Measurements from ENCODE around the gene ODF2. TPM values are rescaled to one million over a fixed set of nuclear protein-coding genes. Genes with fewer than 3 reads are reported as not detected.

ODF2 gene
- total RNA-seq, 1 experiment from 2014 or later: 37.7 TPM

Small RNAs within 50 kb of the gene (small RNA-seq; reads per million reads assigned to genes)
- 0 reads per million in 2 experiments for gene RNU7-171P

Other genes with a start within 250 kb of the ODF2 start
- gene GOLGA2, start 180.0 kb upstream of the ODF2 start, total RNA-seq (2014; rRNA removed; shearing (Covaris generic)): 73.6 and 75.3 TPM in 2 replicates
- 39.2 and 42.2 TPM in 2 replicates for gene SWI5, start 179.7 kb upstream of the ODF2 start, total RNA-seq (2014; rRNA removed; shearing (Covaris generic))
- gene TRUB2, start 133.6 kb upstream of the ODF2 start, total RNA-seq (2014; rRNA removed; shearing (Covaris generic)): 51.6 and 64.4 TPM in 2 replicates
- 31.5 and 38.6 TPM in 2 replicates for gene COQ4, start 133.2 kb upstream of the ODF2 start, total RNA-seq (2014; rRNA removed; shearing (Covaris generic))
- 31.1 and 35.4 TPM in 2 replicates for gene SLC27A4, start 115.5 kb upstream of the ODF2 start, total RNA-seq (2014; rRNA removed; shearing (Covaris generic))
- gene URM1, start 84.6 kb upstream of the ODF2 start, total RNA-seq (2014; rRNA removed; shearing (Covaris generic)): 86.1 and 90.1 TPM in 2 replicates
- gene CERCAM, start 35.1 kb upstream of the ODF2 start, total RNA-seq (2014; rRNA removed; shearing (Covaris generic)): 31.8 and 38.5 TPM in 2 replicates
- gene GLE1, start 48.7 kb downstream of the ODF2 start, total RNA-seq (2014; rRNA removed; shearing (Covaris generic)): 42.2 and 43.3 TPM in 2 replicates
- gene SPTAN1, start 96.6 kb downstream of the ODF2 start, total RNA-seq (2014; rRNA removed; shearing (Covaris generic)): 91.4 and 114 TPM in 2 replicates
- gene DYNC2I2, start 200.8 kb downstream of the ODF2 start, total RNA-seq (2014; rRNA removed; shearing (Covaris generic)): 49.5 and 52.1 TPM in 2 replicates
- 797 and 827 TPM in 2 replicates for gene SET, start 233.2 kb downstream of the ODF2 start, total RNA-seq (2014; rRNA removed; shearing (Covaris generic))
- gene PKN3, start 246.5 kb downstream of the ODF2 start, total RNA-seq (2014; rRNA removed; shearing (Covaris generic)): 3.2 and 4.4 TPM in 2 replicates

Measured in SK-MEL-5 (cell line).